GM23338 (cell line): ENCODE results near the gene MOB3B.

Experiments
- CREB1 ChIP-seq: fragments of 250-450 bp; sonication (Bioruptor Pico); IDR thresholded peaks from 2 replicates; pipeline ENCODE4 v1.5.0; 2020; ENCODE audit warnings: low read depth, mild to moderate bottlenecking, moderate library complexity
- EZH2 ChIP-seq: fragments of 200-600 bp; sonication (generic); IDR thresholded peaks from one replicate; pipeline ENCODE4 v1.8.0; 2017; ENCODE audit warnings: antibody characterized with exemption, mild to moderate bottlenecking, low read depth; ENCODE audit not compliant: unreplicated experiment
- EZH2phosphoT487 ChIP-seq: fragments of 200-600 bp; sonication (generic); IDR thresholded peaks from one replicate; pipeline ENCODE4 v1.8.1; 2018; ENCODE audit warnings: antibody characterized with exemption; ENCODE audit not compliant: unreplicated experiment
- JUNB ChIP-seq: IDR thresholded peaks from one replicate; pipeline ENCODE4 v1.6.1; 2016; ENCODE audit warnings: antibody characterized with exemption; ENCODE audit not compliant: unreplicated experiment
- NANOG ChIP-seq: IDR thresholded peaks from 2 replicates; pipeline ENCODE4 v1.6.1; 2016; ENCODE audit warnings: antibody characterized with exemption, borderline replicate concordance
- POLR2AphosphoS5 ChIP-seq: IDR thresholded peaks from 2 replicates; pipeline ENCODE4 v1.6.1; 2016; ENCODE audit warnings: antibody characterized with exemption, low read depth
- TF ChIP-seq, protein P1 (sequence below), 2 experiments: fragments of 200-600 bp in 1 of 2; sonication (generic) in 1 of 2; conservative IDR thresholded peaks; 2 replicates each; pipeline versions ENCODE4 v1.5.1 to v1.6.1; 2016 to 2017; ENCODE audit warnings: antibody characterized with exemption in 2 of 2, low read depth in 2 of 2, mild to moderate bottlenecking in 2 of 2, moderate library complexity in 1 of 2
- TF ChIP-seq, protein P2 (sequence below): IDR thresholded peaks from 2 replicates; pipeline ENCODE4 v1.6.1; 2016; ENCODE audit warnings: antibody characterized with exemption
- TF ChIP-seq, protein P3 (sequence below): IDR thresholded peaks from one replicate; pipeline ENCODE4 v1.6.1; 2018; ENCODE audit warnings: antibody characterized with exemption; ENCODE audit not compliant: unreplicated experiment

DNA sequence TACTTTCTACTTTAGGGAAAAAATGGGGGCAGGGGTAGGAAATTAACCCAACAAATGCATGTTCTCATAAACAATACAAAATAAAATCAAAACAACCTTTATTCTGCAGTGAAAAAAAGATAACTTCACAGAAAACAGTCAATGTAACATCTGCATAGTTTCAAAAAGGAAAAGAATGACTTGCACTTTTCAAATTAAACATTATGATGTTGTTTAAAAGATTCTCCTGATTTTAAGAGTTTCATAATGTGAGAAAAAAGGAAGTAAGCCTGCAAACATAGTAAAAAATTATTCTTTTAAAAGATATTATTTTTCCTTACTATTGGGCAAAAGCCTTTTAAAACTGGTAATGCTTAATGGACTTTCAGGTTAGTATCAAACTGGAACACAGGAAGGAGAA lies 36.1 kb upstream of the MOB3B start:
- TF ChIP-seq, protein P1, sequence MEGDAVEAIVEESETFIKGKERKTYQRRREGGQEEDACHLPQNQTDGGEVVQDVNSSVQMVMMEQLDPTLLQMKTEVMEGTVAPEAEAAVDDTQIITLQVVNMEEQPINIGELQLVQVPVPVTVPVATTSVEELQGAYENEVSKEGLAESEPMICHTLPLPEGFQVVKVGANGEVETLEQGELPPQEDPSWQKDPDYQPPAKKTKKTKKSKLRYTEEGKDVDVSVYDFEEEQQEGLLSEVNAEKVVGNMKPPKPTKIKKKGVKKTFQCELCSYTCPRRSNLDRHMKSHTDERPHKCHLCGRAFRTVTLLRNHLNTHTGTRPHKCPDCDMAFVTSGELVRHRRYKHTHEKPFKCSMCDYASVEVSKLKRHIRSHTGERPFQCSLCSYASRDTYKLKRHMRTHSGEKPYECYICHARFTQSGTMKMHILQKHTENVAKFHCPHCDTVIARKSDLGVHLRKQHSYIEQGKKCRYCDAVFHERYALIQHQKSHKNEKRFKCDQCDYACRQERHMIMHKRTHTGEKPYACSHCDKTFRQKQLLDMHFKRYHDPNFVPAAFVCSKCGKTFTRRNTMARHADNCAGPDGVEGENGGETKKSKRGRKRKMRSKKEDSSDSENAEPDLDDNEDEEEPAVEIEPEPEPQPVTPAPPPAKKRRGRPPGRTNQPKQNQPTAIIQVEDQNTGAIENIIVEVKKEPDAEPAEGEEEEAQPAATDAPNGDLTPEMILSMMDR (conservative IDR thresholded peaks at IDR 0.05; ENCODE audit: low read depth in 2 of 2) = no peak
- TF ChIP-seq EZH2phosphoT487 (no peak), EZH2 (no peak), POLR2AphosphoS5 (no peak), JUNB (no peak), NANOG (no peak), CREB1 (CRISPR knock-in tag) (no peak)
- TF ChIP-seq, protein P2, sequence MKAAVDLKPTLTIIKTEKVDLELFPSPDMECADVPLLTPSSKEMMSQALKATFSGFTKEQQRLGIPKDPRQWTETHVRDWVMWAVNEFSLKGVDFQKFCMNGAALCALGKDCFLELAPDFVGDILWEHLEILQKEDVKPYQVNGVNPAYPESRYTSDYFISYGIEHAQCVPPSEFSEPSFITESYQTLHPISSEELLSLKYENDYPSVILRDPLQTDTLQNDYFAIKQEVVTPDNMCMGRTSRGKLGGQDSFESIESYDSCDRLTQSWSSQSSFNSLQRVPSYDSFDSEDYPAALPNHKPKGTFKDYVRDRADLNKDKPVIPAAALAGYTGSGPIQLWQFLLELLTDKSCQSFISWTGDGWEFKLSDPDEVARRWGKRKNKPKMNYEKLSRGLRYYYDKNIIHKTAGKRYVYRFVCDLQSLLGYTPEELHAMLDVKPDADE = no peak
- TF ChIP-seq, protein P3, sequence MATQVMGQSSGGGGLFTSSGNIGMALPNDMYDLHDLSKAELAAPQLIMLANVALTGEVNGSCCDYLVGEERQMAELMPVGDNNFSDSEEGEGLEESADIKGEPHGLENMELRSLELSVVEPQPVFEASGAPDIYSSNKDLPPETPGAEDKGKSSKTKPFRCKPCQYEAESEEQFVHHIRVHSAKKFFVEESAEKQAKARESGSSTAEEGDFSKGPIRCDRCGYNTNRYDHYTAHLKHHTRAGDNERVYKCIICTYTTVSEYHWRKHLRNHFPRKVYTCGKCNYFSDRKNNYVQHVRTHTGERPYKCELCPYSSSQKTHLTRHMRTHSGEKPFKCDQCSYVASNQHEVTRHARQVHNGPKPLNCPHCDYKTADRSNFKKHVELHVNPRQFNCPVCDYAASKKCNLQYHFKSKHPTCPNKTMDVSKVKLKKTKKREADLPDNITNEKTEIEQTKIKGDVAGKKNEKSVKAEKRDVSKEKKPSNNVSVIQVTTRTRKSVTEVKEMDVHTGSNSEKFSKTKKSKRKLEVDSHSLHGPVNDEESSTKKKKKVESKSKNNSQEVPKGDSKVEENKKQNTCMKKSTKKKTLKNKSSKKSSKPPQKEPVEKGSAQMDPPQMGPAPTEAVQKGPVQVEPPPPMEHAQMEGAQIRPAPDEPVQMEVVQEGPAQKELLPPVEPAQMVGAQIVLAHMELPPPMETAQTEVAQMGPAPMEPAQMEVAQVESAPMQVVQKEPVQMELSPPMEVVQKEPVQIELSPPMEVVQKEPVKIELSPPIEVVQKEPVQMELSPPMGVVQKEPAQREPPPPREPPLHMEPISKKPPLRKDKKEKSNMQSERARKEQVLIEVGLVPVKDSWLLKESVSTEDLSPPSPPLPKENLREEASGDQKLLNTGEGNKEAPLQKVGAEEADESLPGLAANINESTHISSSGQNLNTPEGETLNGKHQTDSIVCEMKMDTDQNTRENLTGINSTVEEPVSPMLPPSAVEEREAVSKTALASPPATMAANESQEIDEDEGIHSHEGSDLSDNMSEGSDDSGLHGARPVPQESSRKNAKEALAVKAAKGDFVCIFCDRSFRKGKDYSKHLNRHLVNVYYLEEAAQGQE = no peak
